Lung (tissue), 12 donors: ENCODE measurements around the gene CD46. TPM values are rescaled to one million over a fixed set of nuclear protein-coding genes. Genes with fewer than 3 reads are reported as not detected.

Source experiments
- ATAC-seq: fragments of 200-7000 bp; cut with Tn5 transposase; one replicate; pipeline ENCODE4 v1.9.1; 2020; ENCODE audit warnings: moderate number of reproducible peaks; ENCODE audit not compliant: insufficient read depth, low FRiP score
- DNase-seq, 3 donors: peaks; one replicate each; pipeline ENCODE4 v3.0.0-alpha.2; 2013 to 2017
- H3K27ac ChIP-seq, 2 donors: one replicate each; pipeline ENCODE4 v1.5.1; 2013; ENCODE audit warnings: mild to moderate bottlenecking in 2 of 2, moderate library complexity in 2 of 2, control low read depth in 1 of 2, inconsistent platforms in 1 of 2, low read depth in 1 of 2, low read length in 1 of 2
- H3K27me3 ChIP-seq, 3 donors: one replicate each; pipeline ENCODE4 v1.5.1; 2013; ENCODE audit warnings: low read length in 2 of 3; ENCODE audit not compliant: control insufficient read depth in 3 of 3, insufficient read depth in 3 of 3
- H3K36me3 ChIP-seq, 4 donors: one replicate each; pipeline ENCODE4 v1.5.1; 2013; ENCODE audit warnings: low read length in 4 of 4, mild to moderate bottlenecking in 1 of 4, moderate library complexity in 1 of 4; ENCODE audit not compliant: control insufficient read depth in 4 of 4, insufficient read depth in 4 of 4
- H3K4me1 ChIP-seq, 5 donors: one replicate each; pipeline ENCODE4 v1.5.1; 2013; ENCODE audit warnings: low read length in 5 of 5, mild to moderate bottlenecking in 2 of 5, moderate library complexity in 1 of 5; ENCODE audit not compliant: control insufficient read depth in 5 of 5, insufficient read depth in 5 of 5
- H3K4me3 ChIP-seq: one replicate; pipeline ENCODE4 v1.5.1; 2013; ENCODE audit warnings: mild to moderate bottlenecking, control low read depth, moderate library complexity
- H3K9ac ChIP-seq, 2 donors: one replicate each; pipeline ENCODE4 v1.5.1; 2013; ENCODE audit warnings: low read length in 2 of 2, control low read depth in 1 of 2; ENCODE audit not compliant: insufficient read depth in 1 of 2
- H3K9me3 ChIP-seq, 4 donors: one replicate each; pipeline ENCODE4 v1.5.1; 2013; ENCODE audit warnings: low read length in 3 of 4, mild to moderate bottlenecking in 1 of 4, moderate library complexity in 1 of 4; ENCODE audit not compliant: control insufficient read depth in 4 of 4, insufficient read depth in 3 of 4
- WGBS, 2 donors: extraction: QIAGEN DNeasy Blood & Tissue Kit; methylation state at CpG; one replicate each; pipeline ENCODE4 v1.1.7; 2013; 5-methylcytosine and 5-hydroxymethylcytosine counted together
- polyA plus RNA-seq, 2 donors: library from polyadenylated mRNA; stranded (reverse); fragments of 200-250 nt; gene quantifications; one replicate each; pipeline ENCODE4 v1.2.1, GENCODE V29; 2013
- total RNA-seq, 2 donors: library from RNA; depleted of rRNA in 1 of 2; stranded (reverse); fragments of >200 nt in 1 of 2; gene quantifications; one replicate each; pipeline ENCODE4 v1.2.1, GENCODE V29; 2014 to 2021
- TF ChIP-seq, protein P1 (sequence below): IDR thresholded peaks from 2 replicates; pipeline ENCODE4 v1.5.1; 2012; ENCODE audit warnings: mild to moderate bottlenecking; ENCODE audit errors: control extremely low read depth, extremely low read depth
- donor health status: control.
- donor health status: control.
- donor health status: Bipolar disorder and iron deficiency.
- donor health status: healthy.
- donor health status: DM: yes; HTN: yes; CAD: no.

CD46 gene
- total and polyA plus RNA-seq, 4 donors: 157 to 420 (median 215) TPM

- no peak overlapping the region for H3K4me3 ChIP-seq
- H3K36me3 ChIP-seq: peaks cover 0 to 8% (median 0%) of the 10 kb centered on the region in 4 donors
- H3K9me3 ChIP-seq: no peaks in the 10 kb centered on the region
- TF ChIP-seq, protein P1, sequence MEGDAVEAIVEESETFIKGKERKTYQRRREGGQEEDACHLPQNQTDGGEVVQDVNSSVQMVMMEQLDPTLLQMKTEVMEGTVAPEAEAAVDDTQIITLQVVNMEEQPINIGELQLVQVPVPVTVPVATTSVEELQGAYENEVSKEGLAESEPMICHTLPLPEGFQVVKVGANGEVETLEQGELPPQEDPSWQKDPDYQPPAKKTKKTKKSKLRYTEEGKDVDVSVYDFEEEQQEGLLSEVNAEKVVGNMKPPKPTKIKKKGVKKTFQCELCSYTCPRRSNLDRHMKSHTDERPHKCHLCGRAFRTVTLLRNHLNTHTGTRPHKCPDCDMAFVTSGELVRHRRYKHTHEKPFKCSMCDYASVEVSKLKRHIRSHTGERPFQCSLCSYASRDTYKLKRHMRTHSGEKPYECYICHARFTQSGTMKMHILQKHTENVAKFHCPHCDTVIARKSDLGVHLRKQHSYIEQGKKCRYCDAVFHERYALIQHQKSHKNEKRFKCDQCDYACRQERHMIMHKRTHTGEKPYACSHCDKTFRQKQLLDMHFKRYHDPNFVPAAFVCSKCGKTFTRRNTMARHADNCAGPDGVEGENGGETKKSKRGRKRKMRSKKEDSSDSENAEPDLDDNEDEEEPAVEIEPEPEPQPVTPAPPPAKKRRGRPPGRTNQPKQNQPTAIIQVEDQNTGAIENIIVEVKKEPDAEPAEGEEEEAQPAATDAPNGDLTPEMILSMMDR: no peak
- peaks cover 0 to 42% (median 4%) of the 10 kb centered on the region in 5 donors for H3K4me1 ChIP-seq
- 93 to 97% methylated on average over 2 of the region's 2 CpGs for WGBS, 2 donors
- ATAC-seq: no peak
- H3K27ac ChIP-seq: no peak overlapping the region
- no peaks in the 10 kb centered on the region for H3K27me3 ChIP-seq
- H3K9ac ChIP-seq: no peak overlapping the region
- no peak for DNase-seq
Observed at GRCh38 chr1:207840380-207840779, 88.5 kb downstream of the CD46 start.

DNA sequence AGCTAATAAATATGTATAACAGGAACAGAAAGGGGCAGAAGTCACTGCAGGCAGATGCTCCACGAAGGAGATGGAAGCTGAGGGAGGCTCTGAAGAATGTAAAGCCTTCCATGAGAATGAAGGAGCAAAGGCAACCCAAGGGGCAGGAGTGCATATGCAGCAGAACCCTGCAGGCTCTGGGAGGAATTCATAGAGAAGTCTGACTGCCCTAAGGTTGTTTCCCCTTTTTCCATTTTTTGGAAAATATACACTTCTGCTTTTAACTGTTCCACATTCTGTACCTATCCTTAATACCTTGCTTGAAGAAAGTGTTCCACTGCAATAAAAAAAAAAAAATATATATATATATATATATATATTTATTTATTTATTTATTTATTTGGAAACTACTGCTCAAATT, 89.4 kb downstream of the CD46 start:
- H3K27ac ChIP-seq: no peak overlapping the region
- WGBS, 2 donors: 35 to 66% methylated on average over 1 of the region's 1 CpG
- no peaks in the 10 kb centered on the region for H3K27me3 ChIP-seq
- no peaks in the 10 kb centered on the region for H3K9me3 ChIP-seq
- TF ChIP-seq, protein P1: no peak
- no peak overlapping the region for H3K4me3 ChIP-seq
- peaks cover 0 to 41% (median 4%) of the 10 kb centered on the region in 5 donors for H3K4me1 ChIP-seq
- ATAC-seq (no peak), DNase-seq (no peak)
- H3K9ac ChIP-seq: no peak overlapping the region
- peaks cover 0 to 8% (median 0%) of the 10 kb centered on the region in 4 donors for H3K36me3 ChIP-seq

- no peaks in the 10 kb centered on the region for H3K9me3 ChIP-seq
- TF ChIP-seq, protein P1: no peak
- DNase-seq: no peak
- 43 to 67% methylated on average over 4 of the region's 4 CpGs for WGBS, 2 donors
- no peaks in the 10 kb centered on the region for H3K27me3 ChIP-seq
- ATAC-seq: no peak
- H3K4me3 ChIP-seq: no peak overlapping the region
- no peak overlapping the region for H3K9ac ChIP-seq
- no peak overlapping the region for H3K27ac ChIP-seq
- H3K36me3 ChIP-seq: peaks cover 0 to 8% (median 0%) of the 10 kb centered on the region in 4 donors
- H3K4me1 ChIP-seq: peaks cover 0 to 37% (median 0%) of the 10 kb centered on the region in 5 donors
Observed at GRCh38 chr1:207841901-207842300, 90.0 kb downstream of the CD46 start.

DNA sequence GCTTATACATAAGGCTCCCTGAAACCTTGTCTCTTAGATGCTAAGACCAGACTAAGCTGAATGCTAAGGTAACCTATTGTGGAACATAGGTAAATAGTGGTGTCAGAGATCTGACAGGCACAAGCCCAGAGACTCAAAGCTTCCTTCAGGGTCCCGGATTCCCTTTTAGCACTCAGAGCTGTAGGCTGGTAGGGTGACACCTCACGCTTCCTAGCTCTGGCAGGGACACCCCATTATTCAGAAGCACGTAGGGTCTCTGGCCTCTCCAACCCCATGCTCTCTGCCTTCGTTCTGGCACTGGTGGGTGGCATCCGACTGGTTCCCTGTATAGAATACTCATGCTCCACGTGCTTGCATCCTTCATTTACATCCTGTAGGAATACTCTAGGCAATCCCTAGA, 90.7 kb downstream of the CD46 start:
- Histone ChIP-seq H3K9me3 (no peaks in the 10 kb centered on the region), H3K27me3 (no peaks in the 10 kb centered on the region), H3K9ac (no peak overlapping the region), H3K27ac (no peak overlapping the region), H3K4me1 (peaks cover 0 to 35% (median 0%) of the 10 kb centered on the region in 5 donors), H3K36me3 (peaks cover 0 to 8% (median 0%) of the 10 kb centered on the region in 4 donors), H3K4me3 (no peak overlapping the region)
- ATAC-seq (no peak), DNase-seq (no peak)
- 91 to 94% methylated on average over 6 of the region's 6 CpGs for WGBS, 2 donors
- TF ChIP-seq, protein P1: no peak
